GM18858 (cell line): ENCODE results near the gene PHKG2.

Source experiments
- ATAC-seq: cut with Tn5 transposase; IDR thresholded peaks from one replicate; pipeline ENCODE4 v1.9.1; 2021; ENCODE audit not compliant: unreplicated experiment

The PHKG2 gene

GRCh38 chr16:30725418-30725792, 22.8 kb upstream of the PHKG2 start:
- ATAC-seq = no peak

GRCh38 chr16:30728321-30728720, 19.9 kb upstream of the PHKG2 start:
- no peak for ATAC-seq

GRCh38 chr16:30728899-30729672, 19.1 kb upstream of the PHKG2 start:
- ATAC-seq = no peak

DNA sequence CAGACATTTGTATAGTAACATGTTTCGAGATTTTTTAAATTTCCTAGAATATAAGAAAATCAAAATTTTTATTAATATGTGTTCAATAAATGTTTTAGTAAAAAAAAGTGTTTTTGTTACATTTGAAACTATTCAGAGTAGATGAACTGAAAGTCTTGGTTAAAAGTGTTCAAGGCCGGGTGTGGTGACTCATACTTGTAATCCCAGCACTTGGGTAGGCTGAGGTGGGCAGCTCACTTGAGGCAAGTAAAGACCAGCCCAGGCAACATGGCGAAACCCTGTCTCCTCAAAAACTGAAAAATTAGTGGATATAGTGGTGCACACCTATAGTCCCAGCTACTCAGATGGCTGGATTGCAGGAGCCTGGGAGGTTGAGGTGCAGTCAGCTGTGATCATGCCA, 16.8 kb upstream of the PHKG2 start:
- ATAC-seq = no peak

DNA sequence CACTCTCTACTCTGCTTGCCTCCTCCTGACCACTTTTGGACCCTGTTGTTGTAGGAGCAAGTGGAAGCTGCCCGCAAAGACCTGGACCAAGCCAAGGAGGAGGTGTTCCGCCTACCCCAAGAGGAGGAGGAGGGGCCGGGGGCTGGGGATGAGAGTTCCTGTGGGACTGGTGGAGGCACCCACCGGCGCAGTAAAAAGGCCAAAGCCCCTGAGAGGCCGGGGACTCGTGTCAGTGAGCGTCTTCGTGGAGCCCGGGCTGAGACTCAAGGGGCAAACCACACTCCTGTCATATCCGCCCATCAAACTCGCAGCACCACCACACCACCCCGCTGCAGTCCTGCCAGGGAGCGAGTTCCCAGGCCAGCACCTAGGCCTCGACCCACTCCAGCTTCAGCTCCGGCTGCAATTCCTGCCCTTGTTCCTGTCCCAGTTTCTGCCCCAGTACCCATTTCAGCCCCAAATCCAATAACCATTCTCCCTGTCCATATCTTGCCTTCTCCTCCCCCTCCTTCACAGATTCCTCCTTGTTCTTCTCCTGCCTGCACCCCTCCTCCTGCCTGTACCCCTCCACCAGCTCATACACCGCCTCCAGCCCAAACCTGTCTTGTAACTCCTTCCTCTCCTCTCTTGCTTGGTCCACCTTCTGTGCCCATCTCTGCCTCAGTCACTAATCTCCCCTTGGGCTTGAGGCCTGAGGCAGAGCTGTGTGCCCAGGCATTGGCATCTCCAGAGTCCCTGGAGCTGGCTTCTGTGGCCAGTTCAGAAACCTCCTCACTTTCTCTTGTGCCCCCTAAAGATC, 11.0 kb upstream of the PHKG2 start:
- ATAC-seq = no peak

DNA sequence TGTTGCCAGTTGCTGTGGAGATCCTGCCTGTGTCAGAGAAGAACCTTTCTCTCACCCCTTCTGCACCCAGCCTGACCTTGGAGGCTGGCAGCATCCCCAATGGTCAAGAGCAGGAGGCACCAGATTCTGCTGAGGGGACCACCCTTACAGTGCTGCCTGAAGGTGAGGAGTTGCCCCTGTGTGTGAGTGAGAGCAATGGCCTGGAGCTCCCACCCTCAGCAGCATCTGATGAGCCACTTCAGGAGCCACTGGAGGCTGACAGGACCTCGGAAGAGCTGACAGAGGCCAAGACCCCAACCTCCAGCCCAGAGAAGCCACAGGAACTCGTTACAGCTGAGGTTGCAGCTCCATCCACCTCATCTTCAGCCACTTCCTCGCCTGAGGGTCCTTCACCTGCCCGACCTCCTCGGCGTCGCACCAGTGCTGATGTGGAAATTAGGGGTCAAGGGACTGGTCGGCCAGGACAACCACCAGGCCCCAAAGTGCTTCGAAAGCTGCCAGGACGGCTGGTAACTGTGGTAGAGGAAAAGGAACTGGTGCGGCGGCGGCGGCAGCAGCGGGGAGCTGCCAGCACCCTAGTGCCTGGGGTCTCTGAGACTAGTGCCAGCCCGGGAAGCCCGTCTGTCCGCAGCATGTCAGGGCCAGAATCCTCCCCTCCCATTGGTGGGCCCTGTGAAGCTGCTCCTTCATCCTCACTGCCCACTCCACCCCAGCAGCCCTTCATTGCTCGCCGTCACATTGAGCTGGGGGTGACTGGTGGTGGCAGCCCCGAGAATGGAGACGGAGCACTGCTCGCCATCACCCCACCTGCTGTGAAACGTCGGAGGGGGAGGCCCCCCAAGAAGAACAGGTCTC, 10.2 kb upstream of the PHKG2 start:
- no peak for ATAC-seq

DNA sequence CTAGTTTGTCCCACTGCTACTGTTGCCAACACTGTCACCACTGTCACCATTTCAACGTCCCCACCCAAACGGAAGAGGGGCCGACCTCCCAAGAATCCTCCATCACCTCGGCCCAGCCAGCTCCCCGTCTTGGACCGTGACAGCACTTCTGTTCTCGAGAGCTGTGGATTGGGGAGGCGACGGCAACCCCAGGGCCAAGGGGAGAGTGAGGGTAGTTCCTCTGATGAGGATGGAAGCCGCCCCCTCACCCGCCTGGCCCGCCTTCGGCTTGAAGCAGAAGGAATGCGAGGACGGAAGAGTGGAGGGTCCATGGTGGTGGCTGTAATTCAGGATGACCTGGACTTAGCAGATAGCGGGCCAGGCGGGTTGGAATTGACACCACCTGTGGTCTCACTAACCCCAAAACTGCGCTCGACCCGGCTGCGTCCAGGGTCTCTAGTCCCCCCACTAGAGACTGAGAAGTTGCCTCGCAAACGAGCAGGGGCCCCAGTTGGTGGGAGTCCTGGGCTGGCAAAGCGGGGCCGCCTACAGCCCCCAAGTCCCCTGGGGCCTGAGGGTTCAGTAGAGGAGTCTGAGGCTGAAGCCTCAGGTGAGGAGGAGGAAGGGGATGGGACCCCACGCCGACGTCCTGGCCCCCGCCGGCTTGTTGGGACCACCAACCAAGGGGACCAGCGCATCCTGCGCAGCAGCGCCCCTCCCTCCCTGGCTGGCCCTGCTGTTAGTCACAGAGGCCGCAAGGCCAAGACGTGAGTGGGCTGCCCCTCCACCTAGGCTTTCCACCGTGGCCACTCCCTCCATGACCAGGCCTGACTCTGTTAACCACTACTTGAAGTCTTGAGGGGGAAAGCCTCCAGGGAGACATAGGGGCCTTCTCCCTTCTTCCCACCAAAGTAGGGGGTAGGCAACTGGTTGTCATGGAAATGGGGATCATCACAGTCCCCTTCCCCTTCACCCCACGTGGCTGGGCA, 9.0 kb upstream of the PHKG2 start:
- no peak for ATAC-seq

GRCh38 chr16:30740364-30741251, 7.6 kb upstream of the PHKG2 start:
- no peak for ATAC-seq

- ATAC-seq = no peak
Observed at GRCh38 chr16:30741461-30741914, 6.7 kb upstream of the PHKG2 start.

DNA sequence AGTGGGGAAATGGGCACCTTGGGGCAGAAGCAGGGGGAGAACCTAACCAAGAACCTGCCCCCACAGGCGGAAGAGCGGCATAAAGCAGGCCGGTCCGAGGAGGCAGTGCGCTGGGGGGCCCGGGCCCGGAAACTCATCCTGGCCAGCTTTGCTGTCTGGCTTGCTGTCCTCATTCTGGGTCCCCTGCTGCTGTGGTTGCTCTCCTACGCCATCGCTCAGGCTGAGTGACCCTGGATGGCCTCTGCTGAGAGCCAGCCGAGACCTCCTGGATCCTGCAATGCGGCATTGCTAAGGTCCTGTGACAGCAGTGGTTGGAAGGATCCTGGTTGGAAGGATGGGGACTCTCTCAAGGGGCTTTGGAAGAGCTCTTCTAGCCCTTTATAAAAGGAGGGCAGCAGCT, 4.5 kb upstream of the PHKG2 start:
- ATAC-seq = no peak

DNA sequence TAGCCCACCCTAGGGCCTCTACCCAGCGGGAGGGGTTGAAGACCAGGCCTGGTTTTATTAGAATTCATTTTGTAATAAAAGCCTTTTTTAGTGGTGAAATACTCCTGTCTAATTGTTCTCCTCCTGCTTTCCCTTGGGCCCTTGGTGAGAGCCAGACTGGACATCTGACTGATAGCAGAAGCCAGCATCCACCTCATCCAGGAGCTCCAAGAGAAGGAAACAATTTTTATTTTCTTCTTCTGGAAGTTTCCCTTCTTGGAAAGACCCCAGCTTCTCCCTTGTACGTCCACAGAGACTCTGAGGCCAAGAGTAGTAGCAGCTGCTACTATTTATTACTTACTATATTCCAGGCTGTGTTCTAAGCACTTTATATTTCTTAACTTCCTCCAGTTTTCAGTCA, 4.0 kb upstream of the PHKG2 start:
- no peak for ATAC-seq

GRCh38 chr16:30745082-30745481, 3.1 kb upstream of the PHKG2 start:
- ATAC-seq = no peak

- ATAC-seq = no peak
Observed at GRCh38 chr16:30746638-30747175, 1.5 kb upstream of the PHKG2 start.

- ATAC-seq = no peak
Observed at GRCh38 chr16:30747331-30747730, 894 bp upstream of the PHKG2 start.

- no peak for ATAC-seq
Observed at GRCh38 chr16:30748634-30749445, 615 bp downstream of the PHKG2 start.

DNA sequence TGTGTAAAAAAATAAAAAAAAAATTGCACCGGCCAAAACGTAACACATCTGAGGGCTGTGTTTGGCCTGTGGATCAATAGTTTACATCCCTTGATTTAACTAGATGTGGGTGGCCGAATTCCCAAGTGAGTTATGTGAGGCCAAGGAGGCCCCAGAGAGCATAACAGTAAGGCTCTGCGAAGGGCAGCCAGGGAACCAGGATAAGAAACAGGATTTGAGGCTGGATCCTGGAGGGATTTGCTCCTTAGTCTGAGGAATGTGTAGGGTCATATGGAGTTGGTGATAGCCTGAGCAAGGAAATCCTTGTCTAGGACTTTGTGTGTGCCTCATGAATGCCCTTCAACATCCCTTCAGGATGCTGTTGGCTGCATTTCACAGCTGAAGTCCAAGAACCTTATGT, 2.0 kb downstream of the PHKG2 start:
- ATAC-seq = no peak

GRCh38 chr16:30750876-30751465, 2.7 kb downstream of the PHKG2 start:
- no peak for ATAC-seq

GRCh38 chr16:30753596-30753995, 5.4 kb downstream of the PHKG2 start:
- no peak for ATAC-seq
